Heart right ventricle (tissue), 16 donors: ENCODE data around the gene MYH8. TPM values are rescaled to one million over a fixed set of nuclear protein-coding genes. Genes with fewer than 3 reads are reported as not detected.

ENCODE experiments used
- ATAC-seq, 8 donors: fragments of 200-7000 bp; cut with Tn5 transposase; one replicate each; pipeline ENCODE4 v1.9.1; 2020; ENCODE audit warnings: mild to moderate bottlenecking in 8 of 8, moderate library complexity in 8 of 8, moderate number of reproducible peaks in 1 of 8
- DNase-seq, 2 donors: peaks; one replicate each; pipeline ENCODE4 v3.0.0-alpha.2; 2020
- H3K27ac ChIP-seq, 10 donors: fragments of 200-600 bp; sonication (generic) in 2 of 10; one replicate each; pipeline versions ENCODE4 v1.5.0 to v1.8.0; 2020 to 2022; ENCODE audit warnings: mild to moderate bottlenecking in 3 of 10
- H3K27me3 ChIP-seq, 7 donors: fragments of 200-600 bp; one replicate each; pipeline ENCODE4 v1.8.0; 2021 to 2022; ENCODE audit warnings: mild to moderate bottlenecking in 2 of 7
- H3K36me3 ChIP-seq, 9 donors: fragments of 200-600 bp; sonication (generic) in 1 of 9; one replicate each; pipeline versions ENCODE4 v1.5.0 to v1.8.0; 2020 to 2022; ENCODE audit warnings: mild to moderate bottlenecking in 2 of 9
- H3K4me1 ChIP-seq, 9 donors: fragments of 200-600 bp; sonication (generic) in 1 of 9; one replicate each; pipeline versions ENCODE4 v1.5.0 to v1.8.0; 2020 to 2022; ENCODE audit warnings: mild to moderate bottlenecking in 4 of 9
- H3K4me3 ChIP-seq, 10 donors: fragments of 200-600 bp; sonication (generic) in 2 of 10; one replicate each; pipeline versions ENCODE4 v1.5.0 to v1.8.0; 2020 to 2022; ENCODE audit warnings: mild to moderate bottlenecking in 7 of 10, moderate library complexity in 2 of 10
- H3K9me3 ChIP-seq, 11 donors: fragments of 200-600 bp in 10 of 11; sonication (generic) in 2 of 11; one replicate each; pipeline versions ENCODE4 v1.5.0 to v1.8.0; 2013 to 2022; ENCODE audit warnings: mild to moderate bottlenecking in 2 of 11, control low read depth in 1 of 11, moderate library complexity in 1 of 11
- CTCF ChIP-seq, 9 donors: fragments of 200-600 bp; sonication (generic) in 2 of 9; IDR thresholded peaks; one replicate each; pipeline versions ENCODE4 v1.5.0 to v1.8.0; 2021 to 2022; ENCODE audit warnings: antibody characterized with exemption in 9 of 9, mild to moderate bottlenecking in 5 of 9, moderate library complexity in 1 of 9
- WGBS, 2 donors: extraction: QIAGEN DNeasy Blood & Tissue Kit; methylation state at CpG; one replicate each; pipeline ENCODE4 v1.1.7; 2013; ENCODE audit warnings: inconsistent platforms in 1 of 2; 5-methylcytosine and 5-hydroxymethylcytosine counted together
- intact Hi-C, 10 donors: fragments of 100-400 bp; cut with DNase I; formaldehyde crosslinking; loops; one replicate each; pipeline versions ENCODE4 v1.11.1 to v1.14.2; 2022
- polyA plus RNA-seq, 2 donors: library from polyadenylated mRNA; stranded (reverse); fragments of 200-250 nt; gene quantifications; one replicate each; pipeline ENCODE4 v1.2.3, GENCODE V29; 2013
- total RNA-seq, 10 donors: library from RNA; stranded (reverse); fragmentation: NEBNext Ultra II Directional in 3 of 10; extraction: Animal tissue kit (Norgen Biotek cat#: 25700) in 3 of 10; gene quantifications; one replicate each; pipeline versions ENCODE4 v1.2.1 to v1.2.4, GENCODE V29; 2021 to 2023
- donor health status: Arrhythmogenic right ventricular cardiomyopathy.
- donor health status: ischemic (EF 13 %, LVEDD 7.1; RV severe dilation, severe dysfunction).
- donor health status: healthy with polysubstance abuse.
- donor health status: DM: no; HTN: yes; CAD: no.
- donor health status: DM: no; HTN: no; CAD: no.
- donor health status: ischemic (EF 25% LVEDD 6.9; RV normal size, moderate dysfunction).
- donor health status: ischemic (EF 25% LVEDD 5.7; RV mildly dilated, moderate dysfunction).
- donor health status: healthy.
- donor health status: DM: yes; HTN: yes; CAD: no.
- donor health status: Ischemic cardiomyopathy.
- donor health status: ischemic (EF 35%, LVEDD 5.7; RV mildly dilated, moderate dysfunction).
- donor health status: nonischemic (EF 11% LVEDD 7.7; RV severe dilation, severe dysfunction).
- donor health status: DM: yes; HTN: yes; CAD: no.
- donor health status: PGD.
- donor health status: ischemic (EF 29% LVEDD 5.4; RV normal size, mild dysfunction).
- donor health status: nonischemic (EF 23%, LVEDD 6.1; RV moderate dilation, normal function).

MYH8 gene
- total and polyA plus RNA-seq, 12 donors, result not detected

DNA sequence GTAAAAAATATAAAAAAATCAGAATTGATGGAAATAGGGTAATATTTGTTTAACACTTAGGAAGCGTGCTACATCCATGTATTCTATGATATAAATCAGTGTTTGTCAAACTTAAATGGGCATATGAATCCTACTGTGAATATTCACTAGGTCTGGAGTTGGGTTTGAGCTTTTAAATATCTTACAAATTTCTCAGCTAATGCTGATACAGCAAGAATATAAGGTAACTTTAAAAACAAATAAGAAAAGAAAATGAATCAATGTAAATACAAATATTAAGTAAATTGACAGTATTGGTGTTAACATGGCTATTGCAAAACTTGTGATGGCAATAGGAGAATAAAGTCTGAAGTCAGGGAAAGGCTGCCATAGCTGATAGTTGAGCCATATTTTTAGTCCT lies 52.5 kb downstream of the MYH8 start:
- no peak for ATAC-seq
- DNase-seq, result no peak
- Histone ChIP-seq H3K4me1 (no peaks in the 10 kb centered on the region), H3K36me3 (no peaks in the 10 kb centered on the region), H3K27me3 (no peaks in the 10 kb centered on the region), H3K27ac (no peak overlapping the region), H3K9me3 (no peaks in the 10 kb centered on the region), H3K4me3 (no peak overlapping the region)
- no peak for TF ChIP-seq CTCF (IDR thresholded peaks at IDR 0.05)
- intact Hi-C loops, result no loop called here
- 79 to 82% methylated on average over 1 of the region's 1 CpG for WGBS, 2 donors

DNA sequence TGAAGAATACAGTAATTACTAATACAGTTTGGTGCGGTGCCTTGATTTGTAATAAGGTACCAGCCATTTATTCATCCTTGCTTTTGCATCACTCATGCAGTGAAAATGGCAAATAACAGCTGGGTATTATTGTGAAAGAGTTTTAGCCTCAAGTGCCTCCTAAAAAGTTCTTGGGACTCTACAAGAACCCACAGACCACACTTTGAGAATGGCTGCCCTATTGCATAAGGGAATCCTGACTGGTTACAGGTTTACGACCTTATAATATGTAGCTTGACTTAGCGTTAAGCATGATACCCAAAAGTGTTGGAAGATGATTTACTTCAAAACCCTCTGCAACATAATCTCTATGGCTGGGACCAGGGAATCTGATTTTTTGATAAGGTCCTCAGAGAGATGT lies 53.2 kb downstream of the MYH8 start:
- no peak for DNase-seq
- intact Hi-C loops, result no loop called here
- no peak for ATAC-seq

GRCh38 chr17:10360578-10360977 lies 61.2 kb downstream of the MYH8 start:
- no peak for TF ChIP-seq CTCF (IDR thresholded peaks at IDR 0.05)
- intact Hi-C loops, result no loop called here
- DNase-seq (no peak), ATAC-seq (no peak)
- no peaks in the 10 kb centered on the region for H3K9me3 ChIP-seq
- H3K36me3 ChIP-seq, result no peaks in the 10 kb centered on the region
- H3K4me1 ChIP-seq, result no peaks in the 10 kb centered on the region
- H3K27me3 ChIP-seq, result peaks cover 0 to 6% (median 0%) of the 10 kb centered on the region in 7 donors
- H3K27ac ChIP-seq, result no peak overlapping the region
- H3K4me3 ChIP-seq, result no peak overlapping the region

More for the DNA sequence above, 53.2 kb downstream of the MYH8 start:
- 92 to 94% methylated on average over 3 of the region's 3 CpGs for WGBS, 2 donors
- Histone ChIP-seq H3K4me3 (no peak overlapping the region), H3K27me3 (no peaks in the 10 kb centered on the region), H3K36me3 (no peaks in the 10 kb centered on the region), H3K9me3 (no peaks in the 10 kb centered on the region), H3K27ac (no peak overlapping the region), H3K4me1 (no peaks in the 10 kb centered on the region)
- no peak for TF ChIP-seq CTCF (IDR thresholded peaks at IDR 0.05)

DNA sequence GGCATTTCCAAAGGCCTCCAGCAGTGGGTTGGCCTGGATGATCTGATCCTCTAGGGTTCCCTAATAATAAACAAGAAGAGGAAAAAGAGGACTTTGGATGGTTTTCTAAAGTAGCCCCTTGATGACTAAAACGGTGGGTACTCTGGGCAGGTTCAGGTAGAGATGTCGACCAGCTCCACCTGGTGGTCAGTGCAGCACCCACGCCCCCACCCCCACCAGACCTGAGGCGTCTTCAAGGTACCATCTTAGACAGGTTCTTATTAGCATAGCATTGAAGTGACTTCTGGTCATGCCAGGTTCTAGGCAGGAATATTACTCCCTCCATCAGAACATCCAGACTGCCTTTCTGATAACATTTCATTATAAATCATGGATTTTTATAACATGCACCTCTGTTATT lies 64.0 kb downstream of the MYH8 start:
- no peaks in the 10 kb centered on the region for H3K4me1 ChIP-seq
- no peak overlapping the region for H3K4me3 ChIP-seq
- intact Hi-C loops, result no loop called here
- H3K27me3 ChIP-seq, result peaks cover 0 to 6% (median 0%) of the 10 kb centered on the region in 7 donors
- H3K27ac ChIP-seq, result no peak overlapping the region
- ATAC-seq (no peak), DNase-seq (no peak)
- WGBS, 2 donors, result 13 to 18% methylated on average over 4 of the region's 4 CpGs
- no peaks in the 10 kb centered on the region for H3K9me3 ChIP-seq
- H3K36me3 ChIP-seq, result no peaks in the 10 kb centered on the region
- peak in 7 of 9 donors; percentile 33 to 50 (median 43) for TF ChIP-seq CTCF (IDR thresholded peaks at IDR 0.05)

- DNase-seq (no peak), ATAC-seq (no peak)
- intact Hi-C loops, result no loop called here
- H3K9me3 ChIP-seq, result no peaks in the 10 kb centered on the region
- H3K4me1 ChIP-seq, result no peaks in the 10 kb centered on the region
- H3K36me3 ChIP-seq, result no peaks in the 10 kb centered on the region
- peaks cover 0 to 6% (median 0%) of the 10 kb centered on the region in 7 donors for H3K27me3 ChIP-seq
- TF ChIP-seq CTCF (IDR thresholded peaks at IDR 0.05), result no peak
- 74 to 78% methylated on average over 9 of the region's 9 CpGs for WGBS, 2 donors
- H3K27ac ChIP-seq, result no peak overlapping the region
- no peak overlapping the region for H3K4me3 ChIP-seq
Measured at GRCh38 chr17:10354651-10355050, 67.1 kb downstream of the MYH8 start.
